ENCODE measurements around the gene SMIM38.

Gene SMIM38

DNA sequence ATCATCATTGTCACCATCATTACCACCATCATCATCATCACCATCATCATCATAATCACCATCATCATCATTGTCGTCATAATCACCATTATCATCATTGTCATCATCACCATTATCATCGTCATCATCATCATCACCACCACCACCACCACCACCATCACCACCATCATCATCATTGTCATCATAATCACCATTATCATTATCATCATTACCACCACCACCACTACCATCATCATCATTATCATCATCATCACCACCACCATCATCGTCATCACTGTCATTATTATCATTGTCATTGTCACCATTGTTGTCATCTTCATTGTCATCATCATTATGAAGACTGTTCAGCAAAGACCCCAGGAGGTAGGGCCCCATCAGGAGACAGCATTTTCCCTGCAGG is 33.3 kb downstream of the SMIM38 start:
- no peak for DNase-seq

DNA sequence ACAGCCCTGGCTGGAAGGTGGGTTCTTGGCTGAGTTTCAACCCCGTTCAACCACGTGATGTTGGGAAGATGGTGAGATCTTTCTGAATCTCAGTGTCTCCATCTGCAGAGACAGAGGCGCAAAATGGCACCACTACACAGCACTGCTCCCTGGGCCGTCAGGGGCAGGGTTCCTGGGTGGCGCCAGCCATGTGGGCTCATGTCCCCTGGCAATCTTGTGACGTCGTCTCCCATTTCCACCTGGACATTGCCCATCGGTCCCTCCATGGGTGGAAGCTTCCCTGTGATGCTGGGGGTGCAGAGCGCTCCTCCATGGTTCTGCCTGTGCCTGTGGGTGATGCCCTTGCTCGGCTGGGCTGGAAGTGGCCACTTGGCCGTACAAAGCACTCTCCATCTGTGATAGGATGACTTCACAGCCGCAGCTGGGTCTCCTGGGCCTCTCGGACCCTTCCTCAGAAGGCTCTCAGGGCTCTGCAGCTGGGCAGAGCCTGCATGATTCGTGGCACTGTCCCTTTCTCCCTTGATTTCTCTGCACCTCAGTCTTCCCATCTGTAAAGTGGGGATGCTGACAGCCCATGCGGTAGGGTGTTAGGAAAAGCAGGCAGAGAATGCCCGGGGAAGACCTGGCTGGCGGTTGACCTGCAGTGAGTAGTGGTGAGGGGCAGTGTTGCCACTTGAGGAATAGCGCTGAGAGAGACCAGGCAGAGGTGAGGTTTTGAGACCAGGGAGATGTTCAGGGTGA is 35.2 kb downstream of the SMIM38 start:
- no peak for DNase-seq

- DNase-seq: no peak
Measured at GRCh38 chr11:69192301-69192721, 36.6 kb downstream of the SMIM38 start.

GRCh38 chr11:69193151-69193550 is 37.4 kb downstream of the SMIM38 start:
- DNase-seq: no peak

DNA sequence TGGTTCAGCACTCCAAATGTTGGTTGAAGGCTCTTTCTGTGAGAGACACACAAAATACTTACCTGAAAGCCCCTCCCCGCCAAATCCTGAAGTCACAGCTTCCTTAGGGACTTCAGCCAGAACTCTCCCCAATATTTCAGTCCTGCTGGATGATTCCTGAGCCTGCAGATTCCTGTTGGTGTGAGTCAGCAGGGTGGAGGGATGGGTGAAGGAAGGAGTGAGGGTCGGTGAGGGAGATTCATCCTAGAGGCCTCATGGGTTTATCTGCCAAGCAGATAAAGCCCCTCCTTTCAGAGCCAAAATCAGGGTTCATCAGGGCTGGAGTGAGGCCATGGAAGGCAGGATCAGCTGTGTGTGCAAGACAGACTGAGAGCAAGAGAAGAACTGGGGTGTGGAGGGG is 37.9 kb downstream of the SMIM38 start:
- no peak for DNase-seq

DNA sequence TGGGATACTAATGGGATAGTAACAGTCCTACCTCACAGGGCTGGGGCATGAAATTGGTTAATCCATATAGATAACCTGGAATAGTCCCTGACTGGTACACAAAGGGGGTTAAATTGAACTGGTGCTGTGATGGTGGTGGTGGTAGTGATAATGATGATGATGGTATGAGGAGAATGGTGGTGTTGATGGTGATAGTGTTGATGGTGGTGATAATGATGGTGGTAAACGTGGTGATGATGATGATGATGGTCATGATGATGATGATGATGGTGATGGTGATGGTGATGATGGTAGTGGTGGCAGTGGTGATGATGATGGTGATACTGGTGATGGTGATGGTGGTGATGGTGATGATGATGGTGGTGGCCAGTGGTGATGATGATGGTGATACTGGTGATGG is 38.7 kb downstream of the SMIM38 start:
- DNase-seq: no peak

GRCh38 chr11:69194956-69195355 is 39.2 kb downstream of the SMIM38 start:
- DNase-seq: no peak

DNA sequence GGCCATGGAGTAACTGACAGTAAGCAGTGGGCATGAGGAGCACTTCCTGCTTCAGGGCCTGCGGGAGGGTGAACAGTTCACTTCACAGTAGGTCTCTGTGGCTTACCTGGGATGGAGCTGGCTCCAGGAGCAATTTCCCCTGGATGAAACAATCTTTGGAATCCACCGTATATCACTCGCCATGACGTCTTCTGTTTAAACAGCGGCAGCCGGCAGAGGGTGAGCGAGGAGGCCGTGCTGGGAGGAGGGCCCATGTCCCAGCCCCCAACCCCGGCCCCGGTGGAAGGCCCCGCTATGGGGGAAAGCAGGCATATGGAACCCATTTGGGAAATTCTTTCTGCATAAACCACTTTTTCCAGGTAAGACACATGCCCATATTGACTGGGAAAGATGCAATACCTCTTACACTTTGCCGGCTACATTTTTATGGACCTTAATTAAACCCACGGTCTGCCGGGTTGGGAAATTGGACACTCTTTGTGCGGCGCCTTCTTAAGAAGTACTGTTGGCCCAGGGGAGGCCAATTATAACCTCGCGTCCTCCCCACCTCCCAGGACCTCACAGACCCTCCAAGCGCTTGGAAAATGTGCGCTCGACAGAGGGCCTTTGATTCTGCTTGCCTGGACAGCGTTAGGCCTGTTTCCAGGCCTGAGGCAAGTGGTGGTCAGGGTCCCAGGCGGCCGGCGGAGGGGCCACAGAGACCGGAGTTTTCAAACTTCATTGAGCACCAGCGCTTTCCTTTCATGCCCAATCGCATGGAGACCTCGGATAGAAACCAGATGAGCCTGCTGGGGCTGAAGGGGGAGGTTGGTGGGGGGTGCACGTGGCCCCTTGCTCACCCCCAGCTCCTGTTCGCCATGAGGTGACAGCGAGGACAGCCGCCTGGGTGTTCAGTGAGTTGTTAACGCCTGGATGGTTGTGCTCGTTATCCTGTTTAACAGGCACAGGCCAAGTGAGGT is 40.4 kb downstream of the SMIM38 start:
- DNase-seq: no peak

DNA sequence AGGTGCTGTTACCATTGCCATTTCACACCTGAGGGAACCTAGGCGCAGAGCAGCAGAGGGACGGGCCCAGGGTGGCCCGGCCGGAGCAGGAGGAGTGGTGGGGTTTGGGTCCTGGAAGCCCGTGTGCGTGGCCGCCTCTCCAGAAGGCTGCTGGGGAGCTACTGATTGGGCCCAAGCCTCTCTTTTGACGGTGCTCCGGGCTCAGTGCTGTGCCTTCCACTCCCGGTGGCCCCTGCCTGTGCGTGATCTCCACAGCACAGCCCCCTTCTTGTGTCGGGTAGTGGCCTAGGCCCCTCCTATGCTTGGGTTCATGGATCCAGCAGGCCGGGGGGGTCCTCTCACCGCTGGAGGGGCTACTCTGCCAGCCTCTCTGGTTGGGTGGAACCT is 41.0 kb downstream of the SMIM38 start:
- DNase-seq: no peak

GRCh38 chr11:69198891-69199582 is 43.3 kb downstream of the SMIM38 start:
- no peak for DNase-seq

- DNase-seq: no peak
Measured at GRCh38 chr11:69199583-69200315, 44.0 kb downstream of the SMIM38 start.

GRCh38 chr11:69200331-69201065 is 44.8 kb downstream of the SMIM38 start:
- DNase-seq: no peak

GRCh38 chr11:69201066-69201365 is 45.3 kb downstream of the SMIM38 start:
- DNase-seq: no peak

DNA sequence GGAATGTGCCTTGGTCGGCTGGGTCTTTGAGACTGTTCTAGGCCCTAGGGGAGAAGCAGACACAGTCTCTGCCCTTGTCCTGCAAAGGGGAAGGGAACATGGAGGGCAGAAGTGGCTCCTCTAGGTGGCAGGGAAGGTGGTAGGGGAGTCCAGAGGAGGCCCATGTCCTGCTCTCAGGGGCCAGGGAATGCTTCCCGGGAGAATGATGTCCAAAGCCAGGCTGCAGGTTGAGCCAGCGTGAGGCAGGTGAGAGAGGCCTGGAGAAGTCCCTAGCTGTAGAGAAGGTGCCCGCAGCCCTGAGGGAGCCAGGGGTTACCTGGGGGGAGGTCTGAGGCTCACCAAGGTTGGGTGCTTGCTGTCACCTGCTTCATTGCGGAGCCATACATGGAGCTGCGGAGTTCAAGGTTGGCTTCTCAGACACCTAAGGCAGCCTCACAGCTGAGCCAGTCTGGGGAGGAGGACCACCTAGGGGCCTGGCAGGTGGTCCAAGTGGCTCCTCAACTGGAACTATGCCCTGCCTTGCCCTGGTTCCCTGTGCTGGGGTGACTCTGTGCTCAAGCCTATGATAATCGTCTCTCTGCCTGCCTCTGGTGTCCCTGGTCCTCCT is 46.1 kb downstream of the SMIM38 start:
- DNase-seq: no peak

- DNase-seq: no peak
Measured at GRCh38 chr11:69202511-69203221, 46.9 kb downstream of the SMIM38 start.

DNA sequence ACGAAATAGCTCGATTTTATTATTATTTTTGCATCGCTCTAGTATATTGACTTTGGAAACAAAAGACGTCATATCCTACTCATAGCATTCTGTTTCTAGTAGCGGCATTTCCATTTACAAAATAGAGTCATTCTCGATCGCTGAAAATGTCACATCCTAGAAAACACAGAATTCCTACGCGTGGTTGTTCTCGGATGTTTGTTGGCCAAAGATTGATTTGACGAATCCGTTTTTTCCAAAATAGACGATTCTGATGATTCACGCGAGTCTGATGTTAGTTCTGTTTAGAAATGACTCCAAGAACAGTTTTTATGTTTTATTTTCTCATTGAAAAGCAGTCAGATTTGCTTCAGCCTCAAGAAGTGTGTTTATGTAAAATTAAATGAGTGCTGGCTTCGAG is 47.6 kb downstream of the SMIM38 start:
- no peak for DNase-seq

- no peak for DNase-seq
Measured at GRCh38 chr11:69203901-69204245, 48.1 kb downstream of the SMIM38 start.

DNA sequence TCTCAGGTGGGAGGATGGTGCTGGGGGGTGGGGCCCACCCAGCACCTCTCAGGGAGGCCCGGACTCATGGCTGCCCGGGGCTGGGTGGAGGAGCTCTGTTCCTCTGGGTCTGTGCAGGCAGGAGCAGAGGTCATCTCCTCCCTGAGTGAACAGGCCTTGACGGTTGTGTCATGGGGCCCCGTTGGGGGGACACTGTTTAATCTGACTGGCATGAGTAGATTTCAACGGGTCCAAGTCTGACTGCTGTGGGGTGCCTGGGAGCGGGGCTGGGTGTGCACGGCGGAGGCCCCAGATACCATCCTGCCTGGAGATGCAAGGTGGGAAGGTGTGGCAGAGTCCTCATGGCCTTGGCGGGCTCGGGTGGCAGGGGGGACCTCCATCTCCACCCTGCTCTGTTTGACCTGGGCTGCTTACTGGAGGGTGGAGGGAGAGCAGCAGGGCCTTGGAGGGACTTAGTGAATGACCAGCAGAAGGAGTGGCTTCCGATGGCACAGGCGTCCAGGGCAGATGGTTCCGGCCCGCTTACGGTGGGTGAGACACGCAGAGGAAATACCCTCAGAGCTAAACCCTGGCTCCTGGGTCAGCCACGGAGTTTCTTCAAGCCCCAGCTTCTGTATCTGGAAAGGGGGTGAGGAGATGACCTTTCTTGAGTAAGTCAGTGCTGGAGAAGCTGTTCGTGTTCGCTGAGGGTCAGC is 48.7 kb downstream of the SMIM38 start:
- no peak for DNase-seq

GRCh38 chr11:69204941-69205742 is 49.4 kb downstream of the SMIM38 start:
- no peak for DNase-seq

All from stimulated activated naive CD4-positive, alpha-beta T cell treated with Interleukin-2 at 50 U/mL for 16 hours (primary cell).